ENCODE measurements around the gene USP11. TPM values are rescaled to one million over a fixed set of nuclear protein-coding genes. Genes with fewer than 3 reads are reported as not detected.

The USP11 gene
- total RNA-seq, 4 donors from 2014 or later = 17.0 to 35.3 (median 25.0) TPM

DNA sequence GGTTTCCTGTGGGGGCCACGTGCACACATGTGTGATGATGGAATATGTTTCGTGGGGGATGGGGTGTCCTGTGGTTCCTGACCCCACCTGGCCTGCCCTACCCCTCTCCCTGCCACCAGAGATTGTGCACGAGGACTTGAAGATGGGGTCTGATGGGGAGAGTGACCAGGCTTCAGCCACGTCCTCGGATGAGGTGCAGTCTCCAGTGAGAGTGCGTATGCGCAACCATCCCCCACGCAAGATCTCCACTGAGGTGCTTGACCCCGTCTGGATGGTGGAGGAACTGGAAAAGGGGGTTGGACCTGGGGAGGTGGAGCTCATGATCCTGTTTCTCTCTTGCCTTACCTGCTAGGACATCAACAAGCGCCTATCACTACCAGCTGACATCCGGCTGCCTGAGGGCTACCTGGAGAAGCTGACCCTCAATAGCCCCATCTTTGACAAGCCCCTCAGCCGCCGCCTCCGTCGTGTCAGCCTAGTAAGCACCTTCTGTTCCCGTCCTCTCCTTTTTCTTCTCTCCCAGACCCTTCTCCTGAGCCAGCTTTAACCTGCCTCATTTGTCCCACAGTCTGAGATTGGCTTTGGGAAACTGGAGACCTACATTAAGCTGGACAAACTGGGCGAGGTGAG is 8.4 kb upstream of the USP11 start:
- TF ChIP-seq POLR2A (IDR thresholded peaks at IDR 0.05) = no peak
- TF ChIP-seq, protein P1, sequence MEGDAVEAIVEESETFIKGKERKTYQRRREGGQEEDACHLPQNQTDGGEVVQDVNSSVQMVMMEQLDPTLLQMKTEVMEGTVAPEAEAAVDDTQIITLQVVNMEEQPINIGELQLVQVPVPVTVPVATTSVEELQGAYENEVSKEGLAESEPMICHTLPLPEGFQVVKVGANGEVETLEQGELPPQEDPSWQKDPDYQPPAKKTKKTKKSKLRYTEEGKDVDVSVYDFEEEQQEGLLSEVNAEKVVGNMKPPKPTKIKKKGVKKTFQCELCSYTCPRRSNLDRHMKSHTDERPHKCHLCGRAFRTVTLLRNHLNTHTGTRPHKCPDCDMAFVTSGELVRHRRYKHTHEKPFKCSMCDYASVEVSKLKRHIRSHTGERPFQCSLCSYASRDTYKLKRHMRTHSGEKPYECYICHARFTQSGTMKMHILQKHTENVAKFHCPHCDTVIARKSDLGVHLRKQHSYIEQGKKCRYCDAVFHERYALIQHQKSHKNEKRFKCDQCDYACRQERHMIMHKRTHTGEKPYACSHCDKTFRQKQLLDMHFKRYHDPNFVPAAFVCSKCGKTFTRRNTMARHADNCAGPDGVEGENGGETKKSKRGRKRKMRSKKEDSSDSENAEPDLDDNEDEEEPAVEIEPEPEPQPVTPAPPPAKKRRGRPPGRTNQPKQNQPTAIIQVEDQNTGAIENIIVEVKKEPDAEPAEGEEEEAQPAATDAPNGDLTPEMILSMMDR (IDR thresholded peaks at IDR 0.05 in 4 of 5, conservative IDR thresholded peaks at IDR 0.05 in 1 of 5) = no peak
- ATAC-seq = no peak
- no peak for DNase-seq
- H3K36me3 ChIP-seq = peaks cover 0 to 59% of the 10 kb centered on the region in 2 donors
- in situ Hi-C loops (cut with MboI; ENCODE audit: low sequenced_read_pairs in 4 of 4) (loop anchor here in 2 of 4 donors (25.0 kb wide), 2 partner anchors 288 to 313 kb away; no protein-coding TSS in a partner anchor), intact Hi-C loops (cut with DNase I; ENCODE audit: low total_unique reads) (no loop called here)
- H3K4me1 ChIP-seq = peaks cover 4 to 14% of the 10 kb centered on the region in 2 donors
- no peak overlapping the region for H3K4me3 ChIP-seq
- H3K9me3 ChIP-seq = no peaks in the 10 kb centered on the region
- no peak overlapping the region for H3K27ac ChIP-seq
- H3K27me3 ChIP-seq = no peaks in the 10 kb centered on the region

DNA sequence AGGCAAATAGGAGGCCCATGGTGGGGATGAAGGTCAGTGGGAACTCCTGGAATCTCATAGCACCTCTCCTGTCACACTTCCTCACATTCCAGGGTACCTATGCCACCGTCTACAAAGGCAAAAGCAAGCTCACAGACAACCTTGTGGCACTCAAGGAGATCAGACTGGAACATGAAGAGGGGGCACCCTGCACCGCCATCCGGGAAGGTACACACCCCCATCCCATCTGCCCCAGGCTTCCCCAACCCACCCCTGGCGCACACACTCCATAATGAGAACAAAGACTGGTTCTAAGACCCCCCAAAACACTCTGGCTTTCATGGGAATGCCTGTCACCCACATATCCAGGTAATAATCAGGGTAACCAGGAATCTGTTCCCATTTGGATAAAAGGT is 7.9 kb upstream of the USP11 start:
- TF ChIP-seq, protein P1 (IDR thresholded peaks at IDR 0.05 in 4 of 5, conservative IDR thresholded peaks at IDR 0.05 in 1 of 5) = no peak
- TF ChIP-seq POLR2A (IDR thresholded peaks at IDR 0.05) = no peak
- intact Hi-C loops (cut with DNase I; ENCODE audit: low total_unique reads) (no loop called here), in situ Hi-C loops (cut with MboI; ENCODE audit: low sequenced_read_pairs in 4 of 4) (loop anchor here in 2 of 4 donors (25.0 kb wide), 2 partner anchors 287 to 312 kb away; no protein-coding TSS in a partner anchor)
- Histone ChIP-seq H3K27me3 (no peaks in the 10 kb centered on the region), H3K4me3 (no peak overlapping the region), H3K27ac (no peak overlapping the region), H3K36me3 (peaks cover 0 to 63% of the 10 kb centered on the region in 2 donors), H3K9me3 (no peaks in the 10 kb centered on the region), H3K4me1 (peaks cover 4 to 9% of the 10 kb centered on the region in 2 donors)
- ATAC-seq = no peak
- DNase-seq = no peak

GRCh38 chrX:47226071-47226470 is 6.7 kb upstream of the USP11 start:
- H3K4me3 ChIP-seq = no peak overlapping the region
- ATAC-seq (no peak), DNase-seq (no peak)
- H3K9me3 ChIP-seq = no peaks in the 10 kb centered on the region
- H3K36me3 ChIP-seq = peaks cover 0 to 63% of the 10 kb centered on the region in 2 donors
- intact Hi-C loops (cut with DNase I; ENCODE audit: low total_unique reads) (no loop called here), in situ Hi-C loops (cut with MboI; ENCODE audit: low sequenced_read_pairs in 4 of 4) (no loop called here)
- H3K4me1 ChIP-seq = no peaks in the 10 kb centered on the region
- H3K27ac ChIP-seq = no peak overlapping the region
- H3K27me3 ChIP-seq = no peaks in the 10 kb centered on the region
- no peak for TF ChIP-seq POLR2A (IDR thresholded peaks at IDR 0.05)
- TF ChIP-seq, protein P1 (IDR thresholded peaks at IDR 0.05 in 4 of 5, conservative IDR thresholded peaks at IDR 0.05 in 1 of 5) = no peak

GRCh38 chrX:47226531-47227333 is 6.1 kb upstream of the USP11 start:
- Histone ChIP-seq H3K4me1 (no peaks in the 10 kb centered on the region), H3K36me3 (peaks cover 0 to 63% of the 10 kb centered on the region in 2 donors), H3K4me3 (no peak overlapping the region), H3K27ac (no peak overlapping the region), H3K9me3 (no peaks in the 10 kb centered on the region), H3K27me3 (no peaks in the 10 kb centered on the region)
- intact Hi-C loops (cut with DNase I; ENCODE audit: low total_unique reads) = no loop called here
- in situ Hi-C loops (cut with MboI; ENCODE audit: low sequenced_read_pairs in 4 of 4) = no loop called here
- ATAC-seq (no peak), DNase-seq (no peak)
- TF ChIP-seq, protein P1 (IDR thresholded peaks at IDR 0.05 in 4 of 5, conservative IDR thresholded peaks at IDR 0.05 in 1 of 5) = no peak
- no peak for TF ChIP-seq POLR2A (IDR thresholded peaks at IDR 0.05)

All from gastrocnemius medialis (tissue), 4 donors.